ENCODE results near the gene RPS21. TPM values are rescaled to one million over a fixed set of nuclear protein-coding genes. Genes with fewer than 3 reads are reported as not detected.
A peak's percentile ranks its signal among the peaks of the same experiment; 100 is the strongest.

Gene RPS21
- total and polyA plus RNA-seq, 2 of the 13 experiments (the other 11 are each of a cell fraction or from before 2014, with no cell fraction given): 2,647 to 11,063 TPM

- TF ChIP-seq CSRNP2 (CRISPR knock-in tag; conservative IDR thresholded peaks at IDR 0.05; ENCODE audit: low read depth) (no peak), FOXM1 (CRISPR knock-in tag; IDR thresholded peaks at IDR 0.05) (no peak), ZNF780A (CRISPR knock-in tag; IDR thresholded peaks at IDR 0.05) (no peak), PITX1 (CRISPR knock-in tag; IDR thresholded peaks at IDR 0.05) (0 out of 2 replicates have a peak, but pooled peaks have one; percentile 6), NR0B2 (CRISPR knock-in tag; IDR thresholded peaks at IDR 0.05) (no peak), ETS1 (CRISPR knock-in tag; IDR thresholded peaks at IDR 0.05) (no peak), THAP9 (CRISPR knock-in tag; IDR thresholded peaks at IDR 0.05; ENCODE audit: borderline replicate concordance) (no peak), NFATC3 (CRISPR knock-in tag; IDR thresholded peaks at IDR 0.05) (no peak), SATB2 (CRISPR knock-in tag; IDR thresholded peaks at IDR 0.05) (no peak), KLF15 (CRISPR knock-in tag; IDR thresholded peaks at IDR 0.05; ENCODE audit: borderline replicate concordance) (no peak), GATA4 (IDR thresholded peaks at IDR 0.05; ENCODE audit: borderline replicate concordance, low read depth) (no peak), NFE2L2 (IDR thresholded peaks at IDR 0.05; ENCODE audit: low read length) (no peak), NAIF1 (CRISPR knock-in tag; IDR thresholded peaks at IDR 0.05; ENCODE audit: borderline replicate concordance) (no peak), ZNF788 (CRISPR knock-in tag; IDR thresholded peaks at IDR 0.05; ENCODE audit: borderline replicate concordance) (peak; percentile 35; the same call in 1 of the 2 replicates), ZNF335 (CRISPR knock-in tag; IDR thresholded peaks at IDR 0.05) (no peak), NFIB (CRISPR knock-in tag; IDR thresholded peaks at IDR 0.05; ENCODE audit: borderline replicate concordance) (peak; percentile 93; the same call in 1 of the 2 replicates), ZNF136 (CRISPR knock-in tag; IDR thresholded peaks at IDR 0.05; ENCODE audit: low read depth) (0 out of 2 replicates have a peak, but pooled peaks have one; percentile 71), ARNT (IDR thresholded peaks at IDR 0.05) (no peak), ZFX (CRISPR knock-in tag; IDR thresholded peaks at IDR 0.05; ENCODE audit: low read depth) (peak; percentile 63), ARID3A (IDR thresholded peaks at IDR 0.05; ENCODE audit: low read depth, low read length) (no peak)
Measured at GRCh38 chr20:62405108-62405980, 18.4 kb downstream of the RPS21 start (continued).

All from HepG2 (cell line).